Rectal smooth muscle tissue (tissue), 1 donor: Measurements from ENCODE around the gene RAB31.
A peak's percentile ranks its signal among the peaks of the same experiment; 100 is the strongest.
"Not testable (repeated sequence)": the region's sequence is repeated elsewhere in the genome, so short reads cannot be mapped to it uniquely, and the experiment has no call there.

Experiments used
- H3K27ac ChIP-seq: one replicate; pipeline ENCODE4 v1.7.0; 2013; ENCODE audit warnings: low read depth, low read length, inconsistent platforms
- H3K27me3 ChIP-seq: one replicate; pipeline ENCODE4 v1.7.0; 2013; ENCODE audit warnings: low read length; ENCODE audit not compliant: control insufficient read depth, insufficient read depth
- H3K36me3 ChIP-seq: one replicate; pipeline ENCODE4 v1.7.0; 2013; ENCODE audit warnings: low read length; ENCODE audit not compliant: control insufficient read depth, insufficient read depth
- H3K4me1 ChIP-seq: one replicate; pipeline ENCODE4 v1.7.0; 2013; ENCODE audit warnings: low read length; ENCODE audit not compliant: control insufficient read depth, insufficient read depth
- H3K4me3 ChIP-seq: one replicate; pipeline ENCODE4 v1.7.0; 2013; ENCODE audit warnings: low read length
- H3K9ac ChIP-seq: one replicate; pipeline ENCODE4 v1.7.0; 2013; ENCODE audit warnings: low read length

Gene RAB31

DNA sequence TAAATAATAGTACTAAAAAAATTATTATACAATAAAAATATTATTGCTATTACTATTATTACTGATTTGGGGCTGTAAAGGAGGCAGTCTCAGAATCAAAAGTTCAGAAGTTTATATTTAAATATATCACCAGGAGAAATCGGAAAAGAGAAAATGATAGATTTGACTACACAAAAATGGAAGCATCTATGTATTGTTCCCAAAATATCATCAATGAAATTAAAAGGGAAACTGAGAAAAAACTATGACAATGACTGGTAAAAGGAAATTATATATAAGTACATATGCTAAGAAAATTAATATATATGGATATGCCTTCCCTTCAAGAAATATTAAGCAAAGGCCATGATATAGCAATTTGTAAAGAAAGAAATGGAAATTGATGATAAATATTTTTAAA lies 170.0 kb downstream of the RAB31 start:
- Histone ChIP-seq H3K36me3 (no peaks in the 10 kb centered on the region), H3K4me1 (no peaks in the 10 kb centered on the region), H3K4me3 (no peak overlapping the region), H3K27ac (no peak overlapping the region), H3K27me3 (no peaks in the 10 kb centered on the region), H3K9ac (no peak overlapping the region)

DNA sequence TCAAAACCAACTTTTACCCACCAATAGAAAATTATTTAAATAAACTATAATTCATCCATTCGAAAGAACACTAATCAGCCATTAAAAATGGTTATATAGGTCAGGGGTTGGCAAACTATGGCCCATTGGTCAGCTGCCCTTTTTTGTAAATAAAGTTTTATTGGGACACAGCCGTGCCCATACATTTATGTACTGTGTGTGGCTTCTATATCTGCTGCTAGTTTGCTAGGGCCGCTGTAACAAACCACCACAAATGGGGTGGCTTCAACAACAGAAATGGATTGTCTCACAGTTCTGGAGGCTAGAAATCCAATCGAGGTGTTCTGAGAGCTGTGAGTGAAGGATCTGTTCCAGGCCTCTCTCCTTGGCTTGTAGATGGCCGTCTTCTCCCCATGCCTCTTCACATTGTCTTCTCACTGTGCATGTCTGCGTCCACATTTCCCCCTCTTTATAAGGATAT lies 170.7 kb downstream of the RAB31 start:
- H3K36me3 ChIP-seq, result no peaks in the 10 kb centered on the region
- no peak overlapping the region for H3K4me3 ChIP-seq
- no peak overlapping the region for H3K27ac ChIP-seq
- H3K4me1 ChIP-seq, result no peaks in the 10 kb centered on the region
- H3K9ac ChIP-seq, result no peak overlapping the region
- no peaks in the 10 kb centered on the region for H3K27me3 ChIP-seq

DNA sequence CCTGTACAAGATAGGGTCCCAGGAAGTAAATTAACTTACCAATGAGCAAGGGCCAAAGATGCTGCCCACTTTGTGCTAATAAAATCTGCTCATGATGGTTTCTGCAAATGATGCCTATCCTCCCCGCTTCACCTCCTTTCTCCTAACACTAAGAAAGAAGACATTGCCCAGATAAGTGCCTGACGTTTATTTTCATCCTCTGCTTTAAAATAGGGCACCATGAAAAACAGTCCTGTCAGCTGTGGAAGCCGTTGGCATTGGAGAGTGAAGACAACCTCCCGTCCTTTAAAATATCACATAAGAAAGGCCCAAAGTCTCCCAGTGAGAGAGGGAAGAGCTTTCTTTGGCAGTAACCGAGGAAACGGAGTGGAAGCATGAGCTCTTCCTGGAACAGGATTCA lies 176.0 kb downstream of the RAB31 start:
- peak overlapping the region; percentile 46 for H3K27ac ChIP-seq
- H3K36me3 ChIP-seq, result no peaks in the 10 kb centered on the region
- H3K27me3 ChIP-seq, result no peaks in the 10 kb centered on the region

GRCh38 chr18:9884532-9885140 lies 176.5 kb downstream of the RAB31 start:
- Histone ChIP-seq H3K9ac (no peak overlapping the region), H3K27me3 (no peaks in the 10 kb centered on the region), H3K4me3 (no peak overlapping the region), H3K27ac (peak overlapping the region; percentile 46), H3K4me1 (no peaks in the 10 kb centered on the region), H3K36me3 (no peaks in the 10 kb centered on the region)

More for the DNA sequence above, 176.0 kb downstream of the RAB31 start:
- Histone ChIP-seq H3K4me3 (no peak overlapping the region), H3K9ac (no peak overlapping the region), H3K4me1 (no peaks in the 10 kb centered on the region)

DNA sequence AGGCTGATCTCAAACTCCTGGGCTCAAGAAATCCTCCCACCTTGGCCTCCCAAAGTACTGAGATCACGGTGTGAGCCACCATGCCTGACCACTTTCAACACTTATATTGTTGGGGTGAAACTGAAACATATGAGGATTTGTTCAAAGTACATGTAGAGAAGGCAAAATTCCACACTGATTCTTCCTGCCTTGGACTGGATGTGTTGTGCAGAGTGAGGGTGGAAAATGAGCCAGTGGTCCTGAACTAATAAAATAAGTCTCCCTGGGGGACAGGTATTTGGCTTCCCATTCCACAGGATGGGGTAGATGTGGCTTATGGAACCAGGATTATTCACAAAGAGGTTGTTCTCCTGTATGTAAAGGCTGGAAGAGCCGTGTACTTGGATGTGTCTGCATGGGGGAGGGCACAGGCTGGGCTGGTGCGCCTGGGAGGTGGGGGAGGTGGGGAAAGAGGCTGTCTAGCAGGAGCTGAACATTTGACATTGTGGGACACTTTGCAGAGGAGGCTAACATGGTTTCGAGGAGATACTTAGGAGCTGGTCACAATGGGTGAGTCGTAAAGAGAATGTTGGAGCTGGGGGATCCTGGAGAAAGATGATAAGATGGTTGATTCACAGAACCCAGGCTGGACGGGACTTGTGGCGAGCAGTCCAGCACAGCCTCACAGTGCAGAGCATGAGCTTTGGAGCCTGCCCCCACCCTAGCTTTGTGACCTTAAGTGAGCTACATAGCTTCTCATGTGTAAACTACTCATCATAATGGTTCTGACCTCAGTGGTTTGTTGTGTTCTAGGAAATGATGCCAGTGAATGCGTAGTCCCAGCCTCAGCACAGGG lies 177.3 kb downstream of the RAB31 start, which contains the start of gene TXNDC2:
TSS of gene TXNDC2 (plus strand) at position 804 of the 835 bp plus-strand sequence. CDS start 708 bp downstream, outside the sequence.
- Histone ChIP-seq H3K4me1 (no peaks in the 10 kb centered on the region), H3K9ac (no peak within 1 kb of the TSS), H3K27ac (no peak within 1 kb of the TSS), H3K27me3 (no peaks in the 10 kb centered on the region), H3K4me3 (no peak within 1 kb of the TSS), H3K36me3 (no peaks in the 10 kb centered on the region)

- Histone ChIP-seq H3K36me3 (no peaks in the 10 kb centered on the region), H3K9ac (no peak overlapping the region), H3K27ac (no peak overlapping the region), H3K4me3 (no peak overlapping the region), H3K27me3 (no peaks in the 10 kb centered on the region), H3K4me1 (no peaks in the 10 kb centered on the region)
Measured at GRCh38 chr18:9886005-9886348, 177.9 kb downstream of the RAB31 start.

GRCh38 chr18:9887992-9888391 lies 179.9 kb downstream of the RAB31 start:
- Histone ChIP-seq H3K4me1 (no peaks in the 10 kb centered on the region), H3K4me3 (no peak overlapping the region), H3K27ac (no peak overlapping the region), H3K9ac (no peak overlapping the region), H3K27me3 (no peaks in the 10 kb centered on the region), H3K36me3 (no peaks in the 10 kb centered on the region)

- Histone ChIP-seq H3K9ac (no peak overlapping the region), H3K4me3 (no peak overlapping the region), H3K27ac (no peak overlapping the region), H3K27me3 (no peaks in the 10 kb centered on the region), H3K36me3 (no peaks in the 10 kb centered on the region), H3K4me1 (no peaks in the 10 kb centered on the region)
Measured at GRCh38 chr18:9890196-9890595, 182.1 kb downstream of the RAB31 start.

DNA sequence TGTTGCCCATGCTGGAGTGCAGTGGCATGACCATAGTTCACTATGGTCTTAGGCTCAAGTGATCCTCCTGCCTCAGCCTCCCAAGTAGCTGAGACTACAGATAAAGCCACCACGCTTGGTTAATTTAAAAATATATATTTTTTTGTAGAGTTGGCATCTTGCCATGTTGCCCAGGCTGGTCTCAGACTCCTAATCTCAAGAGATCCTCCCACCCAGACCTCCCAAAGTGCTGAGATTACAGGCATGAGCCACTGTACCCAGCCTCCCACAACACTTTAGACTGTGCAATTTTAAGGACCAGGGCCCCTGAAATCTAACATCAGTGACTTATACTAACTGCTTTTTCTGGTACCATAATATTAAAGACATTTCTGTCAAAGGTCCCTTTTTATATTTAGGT lies 182.9 kb downstream of the RAB31 start:
- H3K27ac ChIP-seq, result no peak overlapping the region
- no peaks in the 10 kb centered on the region for H3K4me1 ChIP-seq
- H3K4me3 ChIP-seq, result no peak overlapping the region
- no peak overlapping the region for H3K9ac ChIP-seq
- no peaks in the 10 kb centered on the region for H3K27me3 ChIP-seq
- no peaks in the 10 kb centered on the region for H3K36me3 ChIP-seq

DNA sequence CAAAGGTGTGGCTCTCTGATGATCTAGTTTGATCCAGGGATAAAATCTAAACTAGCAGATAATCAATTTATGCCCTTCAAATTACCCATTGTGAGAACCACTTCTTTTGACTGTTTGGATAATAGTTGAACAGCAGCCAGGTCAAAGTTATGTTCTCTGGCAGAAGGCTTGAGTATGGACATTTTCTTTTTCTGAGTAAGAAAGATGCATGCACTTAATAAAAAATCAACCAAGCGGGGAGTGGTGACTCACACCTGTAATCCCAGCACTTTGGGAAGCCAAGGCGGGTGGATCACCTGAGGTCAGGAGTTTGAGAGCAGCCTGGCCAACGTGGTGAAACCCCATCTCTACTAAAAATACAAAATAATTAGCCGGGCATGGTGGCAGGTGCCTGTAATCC lies 183.4 kb downstream of the RAB31 start:
- not testable (repeated sequence) for H3K4me1 ChIP-seq, H3K27me3 ChIP-seq, H3K9ac ChIP-seq, H3K27ac ChIP-seq, H3K36me3 ChIP-seq, H3K4me3 ChIP-seq

DNA sequence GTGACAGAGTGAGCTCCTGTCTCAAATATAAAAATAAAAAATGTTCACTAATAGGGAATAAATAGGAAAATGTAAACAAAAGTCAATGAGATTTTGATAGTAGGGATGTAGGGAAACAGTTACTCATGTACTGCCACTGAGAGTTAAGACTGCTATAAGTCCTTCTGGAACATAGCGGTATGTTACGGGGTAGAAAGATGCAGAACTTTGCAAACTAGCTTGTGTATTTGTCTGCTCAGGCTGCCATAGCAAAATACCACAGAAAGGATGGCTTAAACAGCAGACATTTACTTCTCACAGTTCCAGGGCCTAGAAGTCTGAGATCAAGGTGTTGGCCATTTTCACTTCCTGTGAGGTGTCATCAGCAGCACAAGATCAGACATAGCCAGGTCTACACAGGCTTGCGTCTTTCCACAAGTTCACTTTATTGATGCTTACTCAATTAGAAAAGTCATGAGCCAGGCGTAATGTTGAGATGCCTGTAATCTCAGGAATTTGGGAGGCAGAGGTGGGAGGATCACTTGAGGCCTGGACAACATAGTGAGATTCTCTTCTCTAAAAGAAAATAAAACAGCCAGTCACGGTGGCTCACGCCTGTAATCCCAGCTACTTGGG lies 186.5 kb downstream of the RAB31 start:
- Histone ChIP-seq H3K9ac (no peak overlapping the region), H3K27ac (no peak overlapping the region), H3K27me3 (no peaks in the 10 kb centered on the region), H3K4me1 (no peaks in the 10 kb centered on the region), H3K36me3 (no peaks in the 10 kb centered on the region), H3K4me3 (no peak overlapping the region)

GRCh38 chr18:9897129-9897528 lies 189.0 kb downstream of the RAB31 start:
- Histone ChIP-seq H3K27me3 (no peaks in the 10 kb centered on the region), H3K27ac (no peak overlapping the region)

More at GRCh38 chr18:9897129-9897528, 189.0 kb downstream of the RAB31 start:
- H3K4me1 ChIP-seq, result no peaks in the 10 kb centered on the region
- H3K9ac ChIP-seq, result no peak overlapping the region
- H3K36me3 ChIP-seq, result no peaks in the 10 kb centered on the region
- no peak overlapping the region for H3K4me3 ChIP-seq
